GM15510 (cell line): ENCODE results near the gene SAP130.

Experiments used
- POLR2A ChIP-seq: IDR thresholded peaks from 3 replicates; pipeline ENCODE4 v1.6.1; 2011; ENCODE audit warnings: borderline replicate concordance; ENCODE audit not compliant: insufficient read length; ENCODE audit errors: extremely low read depth

SAP130 gene

DNA sequence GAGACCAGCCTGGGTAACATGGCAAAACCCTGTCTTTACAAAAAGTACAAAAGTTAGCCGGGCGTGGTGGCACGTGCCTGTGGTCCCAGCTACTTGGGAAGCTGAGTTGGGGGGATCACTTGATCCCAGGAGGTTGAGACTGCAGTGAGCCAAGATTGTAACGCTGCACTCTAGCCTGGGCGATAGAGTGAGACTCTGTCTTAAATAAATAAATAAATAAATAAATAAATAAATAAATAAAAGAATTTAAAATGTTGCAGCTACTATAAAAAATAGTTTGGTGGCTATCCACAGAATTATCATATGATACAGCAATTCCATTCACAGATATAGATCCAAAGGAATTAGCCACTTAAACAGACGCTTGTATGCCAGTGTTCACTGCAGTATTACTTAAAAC is 92.5 kb downstream of the SAP130 start:
- no peak for TF ChIP-seq POLR2A

DNA sequence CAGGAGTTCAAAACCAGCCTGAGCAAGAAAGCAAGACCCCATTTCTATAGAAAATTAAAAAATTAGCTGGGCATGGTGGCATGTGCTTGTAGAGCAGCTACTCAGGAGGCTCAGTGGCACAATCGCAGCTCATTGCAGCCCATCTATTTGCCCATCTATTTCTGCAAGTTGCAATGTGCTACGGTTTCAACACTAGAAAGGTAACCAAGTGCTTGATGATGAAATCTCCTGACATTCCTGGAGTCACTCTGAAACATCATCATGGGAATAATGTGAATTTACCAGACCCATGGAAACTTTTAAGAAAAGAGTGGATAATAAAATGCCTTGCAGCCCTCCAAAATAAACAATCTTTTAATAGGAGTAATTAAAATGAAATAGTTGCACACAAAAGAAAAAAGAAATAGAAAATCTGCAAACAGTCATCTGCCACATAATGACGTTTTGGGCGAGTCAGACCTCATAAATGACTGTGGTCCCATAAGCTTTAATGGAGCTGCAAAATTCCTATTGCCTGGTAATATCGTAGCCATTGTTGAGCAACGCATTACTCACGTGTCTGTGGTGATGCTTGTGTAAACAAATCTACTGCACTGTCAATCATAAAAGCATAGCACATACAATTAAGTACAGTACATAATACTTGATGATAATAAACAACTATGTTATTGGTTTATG is 95.5 kb downstream of the SAP130 start:
- TF ChIP-seq POLR2A = no peak

DNA sequence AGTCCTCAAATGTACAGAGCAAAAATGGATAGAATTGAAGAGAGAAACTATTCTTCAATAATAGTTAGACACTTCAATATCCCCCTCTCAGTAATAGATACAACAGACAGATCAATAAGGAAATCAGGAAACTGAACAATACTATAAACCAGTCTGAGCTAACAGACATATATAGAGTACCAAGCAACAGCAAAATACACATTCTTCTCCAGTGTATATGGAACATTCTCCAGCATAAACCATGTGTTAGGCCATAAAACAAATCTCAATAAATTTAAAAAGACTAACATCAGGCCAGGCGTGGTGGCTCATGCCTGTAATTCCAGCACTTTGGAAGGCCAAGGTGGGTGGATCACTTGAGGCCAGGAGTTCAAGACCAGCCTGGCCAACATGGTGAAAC is 98.4 kb downstream of the SAP130 start:
- TF ChIP-seq POLR2A = no peak

DNA sequence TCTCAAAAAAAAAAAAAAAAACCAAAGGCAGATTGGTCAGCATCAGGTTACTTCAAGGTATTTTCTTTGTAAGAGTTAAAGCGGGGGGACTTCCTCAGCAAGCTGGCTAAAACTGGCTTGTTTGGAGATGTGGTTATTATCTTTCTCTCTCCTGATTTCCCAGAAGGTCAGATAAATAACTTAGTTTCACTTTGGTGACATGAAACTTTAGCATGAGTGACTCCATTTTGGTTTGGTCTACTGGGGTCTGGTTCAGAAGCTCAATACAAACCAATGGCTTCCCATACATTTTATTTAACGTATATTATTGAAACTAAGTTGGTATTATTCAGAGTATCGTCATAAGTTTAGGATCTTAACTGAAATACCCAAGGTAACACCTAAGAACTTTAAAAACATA is 100.5 kb downstream of the SAP130 start:
- no peak for TF ChIP-seq POLR2A

DNA sequence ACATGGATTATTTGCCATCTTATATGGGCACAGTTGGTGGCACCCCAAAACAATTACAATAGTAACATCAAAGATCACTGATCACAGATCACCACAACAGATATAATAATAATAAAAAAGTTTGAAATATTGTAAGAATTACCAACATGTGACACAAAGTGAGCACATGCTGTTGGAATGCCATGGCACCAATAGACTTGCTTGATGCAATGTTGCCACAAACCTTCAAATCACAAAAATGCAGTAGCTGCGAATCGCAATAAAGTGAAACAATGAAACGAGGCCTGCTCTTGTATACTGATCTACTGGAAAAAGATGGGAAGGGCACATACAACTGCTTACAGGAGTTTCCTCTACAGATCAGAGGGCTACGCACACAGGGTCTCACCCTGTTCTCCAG is 109.9 kb downstream of the SAP130 start:
- TF ChIP-seq POLR2A = no peak

DNA sequence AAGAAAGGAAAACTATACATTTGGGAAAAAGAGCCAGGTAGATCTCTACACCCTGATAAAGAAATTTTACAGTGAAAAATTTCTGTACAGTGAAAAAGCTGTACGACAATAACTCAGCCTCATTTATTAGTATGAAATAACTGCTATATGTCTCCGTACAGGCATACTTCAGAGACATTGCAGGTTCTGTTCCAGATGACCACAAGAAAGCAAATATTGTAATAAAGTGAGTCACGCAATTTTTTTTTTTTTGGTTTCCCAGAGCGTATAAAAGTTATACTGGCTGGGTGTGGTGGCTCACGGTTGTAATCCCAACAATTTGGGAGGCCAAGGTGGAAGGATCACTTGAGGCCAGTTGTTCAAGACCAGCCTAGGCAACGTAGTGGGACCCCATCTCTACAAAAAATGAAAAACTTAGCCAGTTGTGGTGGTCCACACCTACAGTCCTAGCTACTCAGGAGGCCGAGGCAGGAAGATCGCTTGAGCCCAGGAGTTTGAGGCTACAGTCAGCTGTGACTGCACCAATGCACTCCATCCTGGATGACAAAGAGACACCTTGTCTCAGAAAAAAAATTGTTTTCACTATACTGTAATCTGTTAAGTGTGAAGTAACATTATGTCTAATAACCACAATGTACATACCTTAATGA is 113.9 kb downstream of the SAP130 start:
- no peak for TF ChIP-seq POLR2A

DNA sequence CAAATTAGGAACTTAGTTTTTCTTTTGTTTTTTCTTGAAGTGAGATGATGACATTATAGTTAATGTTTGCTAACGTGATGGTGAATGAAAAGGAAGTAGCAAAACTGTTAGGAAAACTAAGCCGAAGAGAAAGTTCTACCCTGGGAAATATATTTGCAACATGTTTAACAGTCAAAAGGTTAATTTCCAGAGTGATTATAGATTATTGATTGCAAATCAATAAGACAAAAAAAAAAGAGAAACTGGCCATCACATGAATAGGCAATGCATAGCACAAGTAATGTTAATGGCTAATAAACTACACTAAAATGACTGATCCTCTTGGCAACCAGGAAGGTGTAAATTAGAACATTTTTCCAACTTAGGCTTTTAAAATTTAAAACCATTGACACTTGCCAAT is 116.1 kb downstream of the SAP130 start:
- no peak for TF ChIP-seq POLR2A

DNA sequence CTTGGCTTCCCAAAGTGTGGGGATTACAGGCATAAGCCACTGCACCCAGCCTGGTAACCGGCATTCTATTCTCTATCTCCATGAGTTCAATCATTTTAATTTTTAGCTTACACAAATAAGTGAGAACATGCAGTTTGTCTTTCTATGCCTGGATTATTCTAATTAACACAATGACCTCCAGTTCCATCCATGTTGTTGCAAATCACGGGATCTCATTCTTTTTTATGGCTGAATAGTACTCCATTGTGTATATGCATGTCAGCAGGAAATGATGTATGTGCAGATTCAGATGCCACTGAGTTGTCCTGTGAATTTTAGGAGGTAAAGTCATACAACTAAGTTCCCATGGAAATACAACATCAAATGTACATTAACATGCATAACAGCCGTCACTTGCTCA is 117.4 kb downstream of the SAP130 start:
- TF ChIP-seq POLR2A = no peak

DNA sequence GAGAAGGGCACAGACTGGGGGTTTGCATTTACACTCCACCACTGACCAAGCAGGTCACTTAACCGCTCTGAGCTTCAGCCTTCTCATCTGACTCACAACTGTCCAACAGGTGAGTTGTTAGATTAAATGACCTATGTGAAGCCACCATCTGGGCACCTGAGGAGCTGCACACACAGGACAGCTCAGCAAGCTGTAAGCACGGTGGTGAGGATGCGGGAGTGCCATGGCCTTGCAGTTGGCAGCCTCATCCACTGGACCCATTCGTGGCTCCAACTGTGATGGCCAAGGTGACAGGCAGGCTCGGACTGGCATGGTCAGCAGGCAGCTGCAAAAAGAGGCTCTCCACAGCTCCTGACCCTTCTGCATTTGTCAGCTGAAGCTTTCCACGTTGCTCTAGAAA is 118.8 kb downstream of the SAP130 start:
- TF ChIP-seq POLR2A = no peak

DNA sequence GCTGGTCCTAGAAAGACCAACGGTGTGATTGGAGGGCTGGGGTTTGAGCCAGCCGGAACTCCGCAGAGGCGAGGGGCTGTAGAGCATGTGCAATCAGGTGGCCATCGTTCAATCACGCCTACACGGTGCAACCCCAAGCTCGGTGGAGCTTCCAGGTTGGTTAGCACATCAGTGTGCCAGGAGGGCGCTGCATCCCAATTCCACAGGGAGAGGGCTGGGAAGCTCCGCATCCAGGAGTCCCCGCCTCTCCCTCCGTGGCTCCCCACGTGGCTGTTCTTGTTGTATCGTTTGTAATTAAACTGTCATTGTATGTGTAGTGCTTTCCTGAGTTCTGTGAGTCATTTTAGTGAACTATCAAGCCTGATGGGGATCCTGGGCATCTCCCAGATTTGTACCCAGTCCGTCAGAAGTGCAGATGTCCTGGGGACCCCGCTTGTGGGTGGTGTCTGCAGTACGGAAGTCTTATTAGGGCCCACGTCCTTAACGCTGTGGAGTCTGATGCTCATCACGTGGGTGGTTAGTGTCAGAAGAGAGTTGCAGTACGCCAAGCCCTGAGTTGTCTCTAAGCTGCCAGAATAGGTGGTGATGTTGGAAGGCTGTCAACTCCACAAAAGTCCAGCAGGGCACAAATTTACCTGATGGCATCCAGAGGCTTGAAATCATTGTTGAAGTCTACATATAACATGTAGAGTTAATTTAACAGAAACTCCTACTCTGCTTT is 121.5 kb downstream of the SAP130 start:
- TF ChIP-seq POLR2A = no peak

DNA sequence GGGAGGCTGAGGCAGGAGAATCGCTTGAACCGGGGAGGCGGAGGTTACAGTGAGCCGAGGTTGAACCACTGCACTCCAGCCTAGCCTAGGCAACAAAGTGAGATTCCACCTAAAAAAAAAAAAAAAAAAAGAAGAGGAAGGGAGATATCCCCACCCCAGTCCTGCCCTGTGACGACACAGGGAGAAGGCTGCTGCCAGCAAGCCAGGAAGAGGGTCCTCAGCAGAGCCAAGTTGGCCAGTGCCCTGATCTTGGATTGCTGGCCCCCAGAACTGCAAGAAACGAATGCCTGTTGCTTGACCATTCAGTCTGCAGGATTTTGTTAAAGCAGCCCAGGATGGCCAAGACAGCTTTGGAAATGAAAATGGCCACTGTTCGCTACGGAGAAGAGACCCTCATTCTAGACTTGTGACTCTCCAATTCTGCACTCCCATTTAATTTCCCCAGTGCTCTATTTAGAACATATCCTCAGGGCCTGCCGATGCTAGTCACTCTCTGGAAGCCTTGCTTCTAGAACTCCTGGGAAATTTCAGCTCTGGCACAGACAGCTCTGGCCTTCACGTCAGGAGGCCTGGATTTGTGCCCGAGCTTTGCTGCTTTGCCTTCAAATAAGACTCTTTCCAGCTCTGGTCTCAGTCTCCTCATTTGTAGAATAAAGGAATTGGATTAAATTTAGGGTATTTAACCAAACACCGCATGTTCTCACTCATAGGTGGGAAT is 126.4 kb downstream of the SAP130 start:
- no peak for TF ChIP-seq POLR2A

DNA sequence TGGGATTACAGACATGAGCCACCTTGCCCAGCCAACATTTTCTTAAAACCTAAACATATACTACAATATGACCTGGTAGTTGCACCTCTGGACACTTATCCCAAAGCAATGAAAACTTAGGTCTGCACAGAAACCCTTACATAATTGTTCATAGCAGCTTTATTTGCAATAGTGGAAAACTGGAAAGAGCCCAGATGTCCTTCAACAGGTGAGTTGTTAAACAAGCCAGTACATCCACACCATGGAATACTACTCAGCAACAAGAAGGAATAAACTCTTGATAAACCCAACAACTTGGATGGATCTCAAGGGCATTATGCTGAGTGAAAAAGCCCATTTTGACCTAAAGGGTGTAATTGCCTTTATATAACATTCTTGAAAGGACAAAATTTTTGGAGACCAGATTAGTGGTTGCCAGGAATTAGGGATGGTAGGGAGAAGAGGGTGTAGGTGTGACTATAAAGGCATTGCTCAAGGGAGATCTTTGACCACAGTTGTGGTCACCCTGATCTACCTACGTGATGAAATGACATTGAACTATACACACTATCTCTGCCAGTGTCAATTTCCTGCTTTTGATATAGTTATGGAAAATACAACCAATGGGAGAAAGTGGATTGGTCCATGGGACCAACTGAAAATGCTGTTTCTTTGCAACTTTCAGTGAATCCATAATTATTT is 130.2 kb downstream of the SAP130 start:
- TF ChIP-seq POLR2A = no peak

DNA sequence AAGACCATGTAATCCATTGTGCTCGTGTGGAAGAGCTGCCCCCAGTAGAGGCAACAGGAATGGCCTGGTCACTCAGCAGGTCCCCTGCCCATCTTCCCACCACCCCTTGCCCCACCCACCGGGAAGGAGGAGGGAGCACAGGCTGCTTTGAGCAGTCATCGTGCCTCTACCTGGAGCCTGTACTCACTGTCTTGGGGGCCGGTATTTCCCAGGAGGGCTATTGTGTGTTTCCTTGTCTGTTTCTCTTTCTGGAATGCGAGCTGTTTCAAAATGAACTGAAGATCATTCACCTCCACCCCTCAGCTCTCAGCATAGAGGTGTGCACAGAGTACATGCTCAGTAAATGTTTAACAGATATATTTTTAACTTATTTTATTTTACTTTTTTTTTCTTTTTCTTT is 134.4 kb downstream of the SAP130 start:
- TF ChIP-seq POLR2A = no peak

DNA sequence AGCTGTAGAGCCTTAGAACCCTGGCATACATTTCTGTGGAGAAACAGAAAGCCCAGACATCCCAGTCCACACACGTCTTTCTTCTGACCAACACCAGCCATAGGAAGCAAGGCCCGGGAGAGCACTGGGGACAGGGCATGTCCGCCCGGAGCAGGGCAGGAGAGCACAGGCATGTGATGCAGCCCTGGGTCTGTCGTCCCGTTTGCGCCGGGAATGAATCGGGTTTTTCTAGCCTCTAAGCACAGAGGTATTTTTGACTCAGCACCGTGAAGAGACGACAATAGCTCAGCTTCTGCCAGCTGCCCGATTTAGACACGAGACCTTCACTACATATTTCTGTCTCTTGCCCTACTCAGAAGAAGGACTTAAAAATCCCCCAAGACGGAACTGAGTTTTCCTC is 134.8 kb downstream of the SAP130 start:
- no peak for TF ChIP-seq POLR2A

DNA sequence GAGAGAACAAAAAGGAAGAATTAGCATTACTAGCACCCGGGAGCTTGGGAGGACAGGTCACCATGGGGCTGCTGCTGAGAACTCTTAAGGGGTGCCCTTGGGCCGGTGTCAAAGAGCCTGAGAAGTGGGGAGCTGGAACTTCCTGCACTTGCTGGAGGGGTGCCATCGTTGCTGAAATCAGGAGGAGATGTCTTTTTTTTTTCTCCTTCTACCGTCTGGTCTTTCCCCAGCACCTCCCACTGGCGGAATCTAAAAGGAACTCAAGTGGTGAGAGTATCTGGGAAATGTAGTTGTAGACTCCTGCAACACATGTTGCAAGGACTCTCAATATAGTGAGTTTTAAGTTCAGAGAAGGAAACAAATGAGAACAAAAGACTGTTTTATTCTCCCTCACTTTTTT is 136.0 kb downstream of the SAP130 start:
- TF ChIP-seq POLR2A = no peak
